ENCODE data around the gene DDO.

The DDO gene

GRCh38 chr6:110434961-110435602 is 19.7 kb upstream of the DDO start:
- TF ChIP-seq, protein P1, sequence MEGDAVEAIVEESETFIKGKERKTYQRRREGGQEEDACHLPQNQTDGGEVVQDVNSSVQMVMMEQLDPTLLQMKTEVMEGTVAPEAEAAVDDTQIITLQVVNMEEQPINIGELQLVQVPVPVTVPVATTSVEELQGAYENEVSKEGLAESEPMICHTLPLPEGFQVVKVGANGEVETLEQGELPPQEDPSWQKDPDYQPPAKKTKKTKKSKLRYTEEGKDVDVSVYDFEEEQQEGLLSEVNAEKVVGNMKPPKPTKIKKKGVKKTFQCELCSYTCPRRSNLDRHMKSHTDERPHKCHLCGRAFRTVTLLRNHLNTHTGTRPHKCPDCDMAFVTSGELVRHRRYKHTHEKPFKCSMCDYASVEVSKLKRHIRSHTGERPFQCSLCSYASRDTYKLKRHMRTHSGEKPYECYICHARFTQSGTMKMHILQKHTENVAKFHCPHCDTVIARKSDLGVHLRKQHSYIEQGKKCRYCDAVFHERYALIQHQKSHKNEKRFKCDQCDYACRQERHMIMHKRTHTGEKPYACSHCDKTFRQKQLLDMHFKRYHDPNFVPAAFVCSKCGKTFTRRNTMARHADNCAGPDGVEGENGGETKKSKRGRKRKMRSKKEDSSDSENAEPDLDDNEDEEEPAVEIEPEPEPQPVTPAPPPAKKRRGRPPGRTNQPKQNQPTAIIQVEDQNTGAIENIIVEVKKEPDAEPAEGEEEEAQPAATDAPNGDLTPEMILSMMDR (IDR thresholded peaks at IDR 0.05; ENCODE audit: low read depth, low read length, missing control alignments) = no peak
- H3K4me3 ChIP-seq (replicated peaks; ENCODE audit: low read depth, low read length) = no peak overlapping the region
- no peak for DNase-seq (ENCODE audit: extremely low read depth, low read depth)

DNA sequence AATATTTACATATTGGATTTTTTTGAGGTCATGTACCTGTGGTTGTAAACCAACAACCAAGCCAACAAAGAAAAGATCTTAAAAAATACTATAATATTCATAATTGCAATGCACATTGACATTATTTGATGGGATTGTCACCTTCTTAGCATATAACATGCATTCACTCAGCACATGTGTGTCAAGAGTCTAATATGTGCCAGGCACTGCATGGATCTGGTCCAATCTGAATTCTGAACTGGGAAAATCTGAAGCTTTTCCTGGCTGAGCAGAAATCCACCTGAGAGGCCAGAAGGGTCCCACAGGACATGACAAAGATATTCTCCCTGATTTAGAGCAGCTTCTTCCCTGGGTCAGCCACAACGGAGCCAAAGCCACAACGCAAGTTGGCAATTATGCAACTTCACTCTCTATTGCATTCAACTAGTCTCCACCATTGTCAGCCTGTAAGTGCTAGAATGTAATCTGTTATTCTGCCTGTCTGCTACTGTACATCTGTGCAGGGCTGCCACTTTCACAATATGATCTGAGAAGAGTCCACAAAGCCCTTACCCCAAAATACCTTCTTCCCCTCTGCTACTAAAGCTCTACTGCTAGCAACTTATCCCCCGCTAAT is 17.0 kb upstream of the DDO start:
- DNase-seq (ENCODE audit: extremely low read depth, low read depth) = no peak
- H3K4me3 ChIP-seq (replicated peaks; ENCODE audit: low read depth, low read length) = no peak overlapping the region
- TF ChIP-seq, protein P1 (IDR thresholded peaks at IDR 0.05; ENCODE audit: low read depth, low read length, missing control alignments) = no peak

DNA sequence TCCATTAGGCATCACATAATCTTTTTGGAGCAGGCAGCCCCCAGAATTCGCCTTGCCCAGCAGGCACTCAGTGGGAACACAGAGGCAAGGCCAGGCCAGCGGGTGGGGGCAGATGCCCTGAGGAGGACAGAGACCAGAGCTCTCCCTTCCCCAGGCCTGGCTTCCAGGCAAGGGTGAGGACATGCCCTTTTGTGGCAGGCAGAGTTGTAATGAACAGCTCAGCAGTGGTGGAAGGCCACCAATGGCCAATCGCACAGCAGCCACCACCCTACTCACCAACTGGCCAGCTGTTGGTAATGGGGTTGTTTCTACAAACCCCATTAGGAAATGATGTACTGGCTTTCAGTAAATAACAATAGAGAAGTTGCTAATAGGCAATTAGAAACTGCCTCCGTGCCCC is 15.4 kb upstream of the DDO start:
- TF ChIP-seq, protein P1 (IDR thresholded peaks at IDR 0.05; ENCODE audit: low read depth, low read length, missing control alignments) = no peak
- no peak overlapping the region for H3K4me3 ChIP-seq (replicated peaks; ENCODE audit: low read depth, low read length)
- DNase-seq (ENCODE audit: extremely low read depth, low read depth) = no peak

- TF ChIP-seq, protein P1 (IDR thresholded peaks at IDR 0.05; ENCODE audit: low read depth, low read length, missing control alignments) = no peak
- DNase-seq (ENCODE audit: extremely low read depth, low read depth) = no peak
- no peak overlapping the region for H3K4me3 ChIP-seq (replicated peaks; ENCODE audit: low read depth, low read length)
These were observed 14.9 kb upstream of the DDO start for GRCh38 chr6:110430236-110430635.

- TF ChIP-seq, protein P1 (IDR thresholded peaks at IDR 0.05; ENCODE audit: low read depth, low read length, missing control alignments) = no peak
- DNase-seq (ENCODE audit: extremely low read depth, low read depth) = no peak
These were observed 12.8 kb upstream of the DDO start for GRCh38 chr6:110428153-110428552.

GRCh38 chr6:110425816-110426215 is 10.4 kb upstream of the DDO start:
- TF ChIP-seq, protein P1 (IDR thresholded peaks at IDR 0.05; ENCODE audit: low read depth, low read length, missing control alignments) = no peak
- DNase-seq (ENCODE audit: extremely low read depth, low read depth) = no peak
- H3K4me3 ChIP-seq (replicated peaks; ENCODE audit: low read depth, low read length) = no peak overlapping the region

More at GRCh38 chr6:110428153-110428552, 12.8 kb upstream of the DDO start:
- no peak overlapping the region for H3K4me3 ChIP-seq (replicated peaks; ENCODE audit: low read depth, low read length)
